SK-N-SH (cell line): ENCODE results near the gene FCGR3B. TPM values are rescaled to one million over a fixed set of nuclear protein-coding genes. Genes with fewer than 3 reads are reported as not detected.
"Not testable (repeated sequence)": the region's sequence is repeated elsewhere in the genome, so short reads cannot be mapped to it uniquely, and the experiment has no call there.

Source experiments
- CTCF ChIA-PET: fragments of 300-600, 350-600 bp; formaldehyde crosslinking; extraction: SDS; loops from one replicate; lab custom pipeline; 2021; lab: Yijun Ruan, JAX
- POLR2A ChIA-PET: fragments of 350-600 bp; sonication (Branson Sonifier 250); formaldehyde crosslinking; extraction: SDS; loops from one replicate; lab custom pipeline; 2020; ENCODE audit warnings: antibody characterized with exemption, inconsistent platforms; lab: Yijun Ruan, JAX
- DNase-seq: peaks from one replicate; pipeline ENCODE4 v3.0.0; 2012
- H2AFZ ChIP-seq: fragments of 200-600 bp; sonication (generic); 2 replicates; pipeline ENCODE4 v1.8.1; 2016; ENCODE audit warnings: antibody characterized with exemption, mild to moderate bottlenecking, low read depth
- H3F3A ChIP-seq: fragments of 200-600 bp; sonication (generic); replicated peaks from 2 replicates; pipeline ENCODE3; 2016; ENCODE audit warnings: antibody characterized with exemption, mild to moderate bottlenecking; ENCODE audit not compliant: insufficient read depth
- H3K27ac ChIP-seq, 2 experiments: fragments of 200-500 bp in 1 of 2; fragments of 200-600 bp in 1 of 2; sonication (Bioruptor generic) in 1 of 2; sonication (generic), shearing (Covaris generic) in 1 of 2; 2 replicates each; pipeline versions ENCODE4 v1.5.1 to v1.6.1; 2014 to 2016; ENCODE audit warnings: low read depth in 2 of 2, inconsistent platforms in 1 of 2, low read length in 1 of 2, mild to moderate bottlenecking in 1 of 2, mixed read lengths in 1 of 2
- H3K27me3 ChIP-seq: fragments of 200-600 bp; sonication (generic), shearing (Covaris generic); 2 replicates; pipeline ENCODE4 v1.6.1; 2016; ENCODE audit warnings: mixed run types; ENCODE audit not compliant: insufficient read depth
- H3K36me3 ChIP-seq, 2 experiments: fragments of 200-500 bp in 1 of 2; fragments of 200-600 bp in 1 of 2; sonication (Bioruptor generic) in 1 of 2; sonication (generic) in 1 of 2; replicated peaks in 1 of 2; 2 replicates each; pipeline versions ENCODE3 to v1.5.1; 2014 to 2016; ENCODE audit warnings: low read length in 1 of 2, mild to moderate bottlenecking in 1 of 2; ENCODE audit not compliant: insufficient read depth in 2 of 2, control insufficient read depth in 1 of 2
- H3K4me1 ChIP-seq, 2 experiments: fragments of 200-500 bp in 1 of 2; fragments of 200-600 bp in 1 of 2; sonication (Bioruptor generic) in 1 of 2; sonication (generic), shearing (Covaris generic) in 1 of 2; 2 replicates each; pipeline versions ENCODE4 v1.5.1 to v1.6.1; 2014 to 2016; ENCODE audit warnings: low read depth in 1 of 2, low read length in 1 of 2, mixed run types in 1 of 2; ENCODE audit not compliant: insufficient read depth in 2 of 2, control insufficient read depth in 1 of 2
- H3K4me2 ChIP-seq: fragments of 200-600 bp; sonication (generic), shearing (Covaris generic); 2 replicates; pipeline ENCODE4 v1.6.1; 2017; ENCODE audit warnings: mixed run types
- H3K4me3 ChIP-seq, 2 experiments: fragments of 200-500 bp in 1 of 2; fragments of 200-600 bp in 1 of 2; sonication (Bioruptor generic) in 1 of 2; sonication (generic), shearing (Covaris generic) in 1 of 2; 2 replicates each; pipeline versions ENCODE4 v1.5.1 to v1.8.1; 2014 to 2016; ENCODE audit warnings: low read depth in 2 of 2, inconsistent platforms in 1 of 2, low read length in 1 of 2, mild to moderate bottlenecking in 1 of 2, mixed read lengths in 1 of 2, moderate library complexity in 1 of 2
- H3K79me2 ChIP-seq: fragments of 200-600 bp; sonication (generic); 2 replicates; pipeline ENCODE4 v1.8.1; 2017; ENCODE audit warnings: mild to moderate bottlenecking; ENCODE audit not compliant: insufficient read depth
- H3K9ac ChIP-seq: fragments of 200-600 bp; sonication (generic); 2 replicates; pipeline ENCODE4 v1.6.1; 2017; ENCODE audit warnings: mixed run types
- H3K9me2 ChIP-seq: fragments of 200-600 bp; sonication (generic); 2 replicates; pipeline ENCODE4 v1.6.1; 2017; ENCODE audit warnings: mixed run types
- H3K9me3 ChIP-seq: fragments of 200-600 bp; sonication (generic); 2 replicates; pipeline ENCODE4 v1.6.1; 2017; ENCODE audit warnings: mixed run types, mild to moderate bottlenecking, moderate library complexity
- H4K20me1 ChIP-seq: fragments of 200-600 bp; sonication (generic); 2 replicates; pipeline ENCODE4 v1.6.1; 2017; ENCODE audit warnings: mild to moderate bottlenecking, mixed run types; ENCODE audit not compliant: insufficient read depth
- FOSL2 ChIP-seq: IDR thresholded peaks from 2 replicates; pipeline ENCODE4 v1.4.0; 2012; ENCODE audit warnings: low read depth, mild to moderate bottlenecking, moderate library complexity, borderline replicate concordance
- TEAD4 ChIP-seq: IDR thresholded peaks from 2 replicates; pipeline ENCODE4 v1.4.0; 2012; ENCODE audit warnings: mild to moderate bottlenecking, borderline replicate concordance; ENCODE audit not compliant: insufficient read depth
- whole genome bisulfite sequencing: methylation state at CpG from one replicate; pipeline ENCODE4 v1.1.6; 2017; ENCODE audit warnings: low lambda C conversion rate; 5-methylcytosine and 5-hydroxymethylcytosine counted together
- polyA plus RNA-seq, 3 experiments: library from polyadenylated mRNA; depleted of rRNA; stranded (reverse); fragments of >200 nt; gene quantifications; 2 replicates each; pipeline ENCODE4 v1.2.3, GENCODE V29; 2012

FCGR3B gene
- polyA plus RNA-seq, 1 of the 3 experiments (the other 2 are of a cell fraction): not detected

- not testable (repeated sequence) for H3K36me3 ChIP-seq, H3K9me2 ChIP-seq, H3K9me3 ChIP-seq
- POLR2A ChIA-PET: interaction anchor here (0.6 kb wide), 1 partner anchor 226 kb away, joined by 3 read pairs; no protein-coding TSS in a partner anchor
- DNase-seq: peak; percentile 85
- H3K27ac ChIP-seq: peak overlapping the region; percentile 53 to 80; a peak in 3 of 4 replicates
- WGBS: 3% methylated on average over 44 of the region's 51 CpGs
- TF ChIP-seq FOSL2 (peak; percentile 69; the same call in 1 of the 2 replicates), TEAD4 (peak; percentile 54; the same call in 1 of the 2 replicates)
- TF ChIP-seq, all 33 proteins: peak for 2; not testable (repeated sequence) for 31
- H4K20me1 ChIP-seq, H3F3A ChIP-seq, H3K79me2 ChIP-seq, H3K27me3 ChIP-seq, CTCF ChIA-PET, H3K4me1 ChIP-seq: not testable (repeated sequence)
- peak overlapping the region; percentile 74; the same call in 1 of the 2 replicates for H3K9ac ChIP-seq
- peak overlapping the region; percentile 55 to 65 for H3K4me3 ChIP-seq
- H2AFZ ChIP-seq: peak overlapping the region; percentile 81; the same call in 1 of the 2 replicates
- H3K4me2 ChIP-seq: peak overlapping the region; percentile 78
Measured at GRCh38 chr1:161612322-161613141, 18.4 kb downstream of the FCGR3B start.

GRCh38 chr1:161611866-161612321 is 19.1 kb downstream of the FCGR3B start:
- DNase-seq: peak; percentile 22
- H3K79me2 ChIP-seq, H3K9me3 ChIP-seq, H3K9me2 ChIP-seq, H3K4me1 ChIP-seq, CTCF ChIA-PET, H3F3A ChIP-seq, H4K20me1 ChIP-seq, H3K36me3 ChIP-seq, H3K27me3 ChIP-seq: not testable (repeated sequence)
- POLR2A ChIA-PET: interaction anchor here (0.6 kb wide), 1 partner anchor 225 kb away, joined by 3 read pairs; no protein-coding TSS in a partner anchor
- peak overlapping the region; percentile 95 for H2AFZ ChIP-seq
- H3K4me3 ChIP-seq: peak overlapping the region; percentile 55 to 65
- peak overlapping the region; percentile 16 to 45; a peak in 2 of 4 replicates for H3K27ac ChIP-seq
- WGBS: 2% methylated on average over 19 of the region's 19 CpGs
- peak overlapping the region; percentile 48; the same call in 1 of the 2 replicates for H3K9ac ChIP-seq
- H3K4me2 ChIP-seq: peak overlapping the region; percentile 78

- H3K9me2 ChIP-seq, POLR2A ChIA-PET, H3F3A ChIP-seq, H3K4me3 ChIP-seq, H4K20me1 ChIP-seq, H3K79me2 ChIP-seq, H3K4me2 ChIP-seq, H3K9me3 ChIP-seq, H3K27me3 ChIP-seq, H3K9ac ChIP-seq, H3K4me1 ChIP-seq, DNase-seq, CTCF ChIA-PET, H2AFZ ChIP-seq, H3K36me3 ChIP-seq, H3K27ac ChIP-seq: not testable (repeated sequence)
- WGBS: 16% methylated on average over 4 of the region's 4 CpGs
Measured at GRCh38 chr1:161610198-161610597, 20.8 kb downstream of the FCGR3B start.

GRCh38 chr1:161606541-161607336 is 24.2 kb downstream of the FCGR3B start:
- DNase-seq, POLR2A ChIA-PET: not testable (repeated sequence)
- WGBS: 72% methylated on average over 15 of the region's 58 CpGs

GRCh38 chr1:161605762-161606540 is 25.0 kb downstream of the FCGR3B start:
- H3F3A ChIP-seq, H2AFZ ChIP-seq, CTCF ChIA-PET, H3K4me1 ChIP-seq, H3K79me2 ChIP-seq, H3K9me3 ChIP-seq, POLR2A ChIA-PET, H4K20me1 ChIP-seq, H3K36me3 ChIP-seq, H3K9me2 ChIP-seq, H3K9ac ChIP-seq, H3K4me2 ChIP-seq, H3K27ac ChIP-seq, H3K4me3 ChIP-seq: not testable (repeated sequence)
- peak; percentile 44 for DNase-seq
- peaks cover 19% of the 10 kb centered on the region; the same call in 1 of the 2 replicates for H3K27me3 ChIP-seq
- 41% methylated on average over 11 of the region's 78 CpGs for WGBS

More at GRCh38 chr1:161606541-161607336, 24.2 kb downstream of the FCGR3B start:
- H3K79me2 ChIP-seq, CTCF ChIA-PET, H3K27ac ChIP-seq, H3K4me1 ChIP-seq, H3K9me2 ChIP-seq, H4K20me1 ChIP-seq, H3K4me3 ChIP-seq, H3K4me2 ChIP-seq, H3K9me3 ChIP-seq, H3K36me3 ChIP-seq, H3F3A ChIP-seq, H3K9ac ChIP-seq, H2AFZ ChIP-seq: not testable (repeated sequence)
- peaks cover 19% of the 10 kb centered on the region; the same call in 1 of the 2 replicates for H3K27me3 ChIP-seq
